ENCODE data around the gene C1QTNF4. TPM values are rescaled to one million over a fixed set of nuclear protein-coding genes. Genes with fewer than 3 reads are reported as not detected.

The C1QTNF4 gene
- total and polyA plus RNA-seq, 10 donors = 0.41 to 2.5 (median 1.3) TPM

DNA sequence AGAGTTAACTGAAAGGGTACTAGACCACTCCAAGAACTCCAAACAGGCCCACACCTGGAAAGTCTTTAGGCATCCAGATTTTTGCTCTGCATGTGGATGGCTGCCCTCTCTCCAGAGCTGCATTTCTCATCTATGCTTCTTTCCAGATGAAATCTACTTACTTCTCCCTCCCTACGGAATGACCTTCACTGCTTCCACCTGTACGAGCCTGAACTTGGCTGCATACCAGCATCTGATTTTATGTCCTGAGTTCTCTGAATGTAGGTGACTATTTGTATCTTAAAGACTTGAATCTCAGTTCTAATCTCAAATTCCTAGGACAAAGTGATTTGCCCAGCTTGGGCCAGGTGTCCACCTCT lies 54.6 kb downstream of the C1QTNF4 start:
- H3K27ac ChIP-seq = peak overlapping the region in 3 of 8 donors; percentile 28 to 58 (median 30)
- TF ChIP-seq POLR2A (IDR thresholded peaks at IDR 0.05) = no peak
- peaks cover 0 to 19% (median 3%) of the 10 kb centered on the region in 6 donors for H3K36me3 ChIP-seq
- no peaks in the 10 kb centered on the region for H3K9me3 ChIP-seq
- no peaks in the 10 kb centered on the region for H3K27me3 ChIP-seq (replicated peaks in 1 of 7)
- peaks cover 40 to 99% (median 88%) of the 10 kb centered on the region in 6 donors for H3K4me1 ChIP-seq
- intact Hi-C loops (cut with DNase I; ENCODE audit: low total_unique reads) = no loop called here
- DNase-seq = no peak
- 49 to 72% (median 69%) methylated on average over 2 of the region's 2 CpGs for WGBS, 5 donors
- H3K4me3 ChIP-seq = no peak overlapping the region

Small RNAs within 50 kb of the gene (small RNA-seq; reads per million reads assigned to genes)
- gene RN7SL652P (0 reads per million in 4 donors), gene RNU5E-10P (0 reads per million in 4 donors)

Other genes starting within 250 kb of the C1QTNF4 start
- 1 to 10 TPM in 5 of 7 donors, under 1 TPM in 2; 0.91 to 4.7 (median 1.5) TPM for gene MYBPC3, start 241.7 kb downstream of the C1QTNF4 start, total RNA-seq
- gene MYBPC3, start 241.7 kb downstream of the C1QTNF4 start, polyA plus RNA-seq = 1 to 10 TPM in 2 of 3 donors, under 1 TPM in 1; 0.49 to 2.2 (median 1.4) TPM
- 100 to 1,000 TPM in 6 of 7 donors, 10 to 100 TPM in 1; 95.7 to 366 (median 198) TPM for gene SPI1, start 215.9 kb downstream of the C1QTNF4 start, total RNA-seq
- gene SPI1, start 215.9 kb downstream of the C1QTNF4 start, polyA plus RNA-seq = 100 to 1,000 TPM in 1 of 3 donors, 10 to 100 TPM in 2; 84.2 to 128 (median 91.8) TPM
- gene SLC39A13, start 185.8 kb downstream of the C1QTNF4 start, total RNA-seq = 10 to 100 TPM; 26.3 to 48.4 (median 43.2) TPM
- gene SLC39A13, start 185.8 kb downstream of the C1QTNF4 start, polyA plus RNA-seq = 10 to 100 TPM; 21.7 to 40.2 (median 26.0) TPM
- gene PSMC3, start 168.0 kb downstream of the C1QTNF4 start, total RNA-seq = 10 to 100 TPM; 59.7 to 80.8 (median 66.4) TPM
- 100 to 1,000 TPM in 1 of 3 donors, 10 to 100 TPM in 2; 64.3 to 105 (median 90.0) TPM for gene PSMC3, start 168.0 kb downstream of the C1QTNF4 start, polyA plus RNA-seq
- 1 to 10 TPM in 3 of 7 donors, under 1 TPM in 2, not detected in 2; 0.42 to 1.6 (median 1.2) TPM for gene RAPSN, start 145.3 kb downstream of the C1QTNF4 start, total RNA-seq
- gene RAPSN, start 145.3 kb downstream of the C1QTNF4 start, polyA plus RNA-seq = 1 to 10 TPM in 1 of 3 donors, under 1 TPM in 2; 0.53 to 1.5 (median 0.74) TPM
- 100 to 1,000 TPM; 107 to 171 (median 122) TPM for gene CELF1, start 41.3 kb downstream of the C1QTNF4 start, total RNA-seq
- 10 to 100 TPM; 18.5 to 39.2 (median 30.9) TPM for gene CELF1, start 41.3 kb downstream of the C1QTNF4 start, polyA plus RNA-seq
- gene PTPMT1, start 28.8 kb downstream of the C1QTNF4 start, total RNA-seq = 100 to 1,000 TPM in 1 of 7 donors, 10 to 100 TPM in 6; 26.1 to 101 (median 30.6) TPM
- gene PTPMT1, start 28.8 kb downstream of the C1QTNF4 start, polyA plus RNA-seq = 10 to 100 TPM; 40.9 to 55.2 (median 47.4) TPM
- 10 to 100 TPM; 14.3 to 22.4 (median 19.4) TPM for gene KBTBD4, start 15.4 kb downstream of the C1QTNF4 start, total RNA-seq
- gene KBTBD4, start 15.4 kb downstream of the C1QTNF4 start, polyA plus RNA-seq = 10 to 100 TPM in 1 of 3 donors, 1 to 10 TPM in 2; 8.7 to 13.3 (median 9.7) TPM
- gene NDUFS3, start 15.3 kb downstream of the C1QTNF4 start, total RNA-seq = 10 to 100 TPM; 53.1 to 76.7 (median 68.5) TPM
- 100 to 1,000 TPM; 122 to 141 (median 137) TPM for gene NDUFS3, start 15.3 kb downstream of the C1QTNF4 start, polyA plus RNA-seq
- not detected for gene FAM180B, start 7.7 kb downstream of the C1QTNF4 start, total RNA-seq
- gene FAM180B, start 7.7 kb downstream of the C1QTNF4 start, polyA plus RNA-seq = under 1 TPM in 2 of 3 donors, not detected in 1; 0.07 to 0.22 TPM
- gene MTCH2, start 48.1 kb upstream of the C1QTNF4 start, total RNA-seq = 10 to 100 TPM; 22.0 to 47.1 (median 35.0) TPM
- gene MTCH2, start 48.1 kb upstream of the C1QTNF4 start, polyA plus RNA-seq = 10 to 100 TPM; 21.5 to 39.3 (median 38.0) TPM
- 1 to 10 TPM; 1.1 to 5.1 (median 2.2) TPM for gene AGBL2, start 121.0 kb upstream of the C1QTNF4 start, total RNA-seq
- gene AGBL2, start 121.0 kb upstream of the C1QTNF4 start, polyA plus RNA-seq = 1 to 10 TPM; 2.0 to 3.6 (median 2.9) TPM
- 100 to 1,000 TPM; 114 to 217 (median 157) TPM for gene FNBP4, start 172.9 kb upstream of the C1QTNF4 start, total RNA-seq
- gene FNBP4, start 172.9 kb upstream of the C1QTNF4 start, polyA plus RNA-seq = 10 to 100 TPM; 32.0 to 59.2 (median 51.2) TPM